ENCODE measurements around the gene QRFPR. TPM values are rescaled to one million over a fixed set of nuclear protein-coding genes. Genes with fewer than 3 reads are reported as not detected.

Gene QRFPR
- polyA plus RNA-seq, 3 donors, result not detected

GRCh38 chr4:121308828-121309227 lies 72.0 kb downstream of the QRFPR start:
- H3K27ac Mint-ChIP-seq, result no peak overlapping the region
- H3K9me3 Mint-ChIP-seq, result no peaks in the 10 kb centered on the region
- intact Hi-C loops (cut with micrococcal nuclease), result loop anchor here in 1 of 2 donors (5.0 kb wide), 1 partner anchor 117 kb away; no protein-coding TSS in a partner anchor
- peak overlapping the region in 1 of 2 donors; percentile 41 for H3K4me3 Mint-ChIP-seq
- Histone ChIP-seq H3K9me3 (replicated peaks in 1 of 2; ENCODE audit: control insufficient read depth in 1 of 2, insufficient read depth in 1 of 2, low read length in 2 of 2) (no peaks in the 10 kb centered on the region), H3K27me3 (ENCODE audit: control insufficient read depth in 2 of 2, insufficient read depth in 2 of 2, low read length in 2 of 2) (no peaks in the 10 kb centered on the region), H4K20me1 (ENCODE audit: insufficient read depth, low read length) (no peaks in the 10 kb centered on the region), H3K4me3 (replicated peaks in 1 of 3; ENCODE audit: low read depth in 2 of 3, low read length in 3 of 3) (no peak overlapping the region), H3K27ac (ENCODE audit: low read depth in 1 of 2, low read length in 2 of 2) (no peak overlapping the region), H3K9ac (ENCODE audit: insufficient read depth, low read length, poor library complexity, severe bottlenecking) (no peak overlapping the region), H2AFZ (ENCODE audit: insufficient read depth, low read depth, low read length, poor library complexity, severe bottlenecking) (no peak overlapping the region), H3K36me3 (replicated peaks in 1 of 2; ENCODE audit: control insufficient read depth in 1 of 2, insufficient read depth in 2 of 2, low read length in 2 of 2) (no peaks in the 10 kb centered on the region), H3K4me1 (ENCODE audit: control insufficient read depth in 1 of 2, insufficient read depth in 2 of 2, low read length in 2 of 2) (no peaks in the 10 kb centered on the region), H3K79me2 (ENCODE audit: insufficient read depth, low read length) (no peaks in the 10 kb centered on the region), H3K4me2 (replicated peaks; ENCODE audit: extremely low read depth, low read length, poor library complexity, severe bottlenecking) (no peak overlapping the region)
- TF ChIP-seq, protein P1, sequence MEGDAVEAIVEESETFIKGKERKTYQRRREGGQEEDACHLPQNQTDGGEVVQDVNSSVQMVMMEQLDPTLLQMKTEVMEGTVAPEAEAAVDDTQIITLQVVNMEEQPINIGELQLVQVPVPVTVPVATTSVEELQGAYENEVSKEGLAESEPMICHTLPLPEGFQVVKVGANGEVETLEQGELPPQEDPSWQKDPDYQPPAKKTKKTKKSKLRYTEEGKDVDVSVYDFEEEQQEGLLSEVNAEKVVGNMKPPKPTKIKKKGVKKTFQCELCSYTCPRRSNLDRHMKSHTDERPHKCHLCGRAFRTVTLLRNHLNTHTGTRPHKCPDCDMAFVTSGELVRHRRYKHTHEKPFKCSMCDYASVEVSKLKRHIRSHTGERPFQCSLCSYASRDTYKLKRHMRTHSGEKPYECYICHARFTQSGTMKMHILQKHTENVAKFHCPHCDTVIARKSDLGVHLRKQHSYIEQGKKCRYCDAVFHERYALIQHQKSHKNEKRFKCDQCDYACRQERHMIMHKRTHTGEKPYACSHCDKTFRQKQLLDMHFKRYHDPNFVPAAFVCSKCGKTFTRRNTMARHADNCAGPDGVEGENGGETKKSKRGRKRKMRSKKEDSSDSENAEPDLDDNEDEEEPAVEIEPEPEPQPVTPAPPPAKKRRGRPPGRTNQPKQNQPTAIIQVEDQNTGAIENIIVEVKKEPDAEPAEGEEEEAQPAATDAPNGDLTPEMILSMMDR (IDR thresholded peaks at IDR 0.05), result no peak
- no peaks in the 10 kb centered on the region for H3K36me3 Mint-ChIP-seq
- H3K4me1 Mint-ChIP-seq, result peaks cover 6% of the 10 kb centered on the region
- DNase-seq, result no peak
- WGBS (ENCODE audit: insufficient coverage), result 97% methylated on average over 5 of the region's 7 CpGs
- H3K27me3 Mint-ChIP-seq (ENCODE audit: low read depth in 3 of 3), result peaks cover 0 to 2% (median 2%) of the 10 kb centered on the region in 3 donors

GRCh38 chr4:121308328-121308663 lies 72.5 kb downstream of the QRFPR start:
- Mint-ChIP-seq H3K4me1 (peaks cover 6% of the 10 kb centered on the region), H3K9me3 (no peaks in the 10 kb centered on the region), H3K36me3 (no peaks in the 10 kb centered on the region), H3K27me3 (ENCODE audit: low read depth in 3 of 3) (peaks cover 0 to 2% (median 2%) of the 10 kb centered on the region in 3 donors), H3K4me3 (no peak overlapping the region), H3K27ac (no peak overlapping the region)
- no peak for DNase-seq
- H3K79me2 ChIP-seq (ENCODE audit: insufficient read depth, low read length), result no peaks in the 10 kb centered on the region
- no peak overlapping the region for H3K4me2 ChIP-seq (replicated peaks; ENCODE audit: extremely low read depth, low read length, poor library complexity, severe bottlenecking)
- no peaks in the 10 kb centered on the region for H3K9me3 ChIP-seq (replicated peaks in 1 of 2; ENCODE audit: control insufficient read depth in 1 of 2, insufficient read depth in 1 of 2, low read length in 2 of 2)
- H3K9ac ChIP-seq (ENCODE audit: insufficient read depth, low read length, poor library complexity, severe bottlenecking), result no peak overlapping the region
- no peak overlapping the region for H3K4me3 ChIP-seq (replicated peaks in 1 of 3; ENCODE audit: low read depth in 2 of 3, low read length in 3 of 3)
- no peak overlapping the region for H3K27ac ChIP-seq (ENCODE audit: low read depth in 1 of 2, low read length in 2 of 2)
- no peaks in the 10 kb centered on the region for H3K4me1 ChIP-seq (ENCODE audit: control insufficient read depth in 1 of 2, insufficient read depth in 2 of 2, low read length in 2 of 2)
- H2AFZ ChIP-seq (ENCODE audit: insufficient read depth, low read depth, low read length, poor library complexity, severe bottlenecking), result no peak overlapping the region
- WGBS (ENCODE audit: insufficient coverage), result no CpG with 5 or more reads among the region's 1 CpG
- H3K27me3 ChIP-seq (ENCODE audit: control insufficient read depth in 2 of 2, insufficient read depth in 2 of 2, low read length in 2 of 2), result no peaks in the 10 kb centered on the region
- H4K20me1 ChIP-seq (ENCODE audit: insufficient read depth, low read length), result no peaks in the 10 kb centered on the region
- H3K36me3 ChIP-seq (replicated peaks in 1 of 2; ENCODE audit: control insufficient read depth in 1 of 2, insufficient read depth in 2 of 2, low read length in 2 of 2), result no peaks in the 10 kb centered on the region
- intact Hi-C loops (cut with micrococcal nuclease), result loop anchor here in 1 of 2 donors (5.0 kb wide), 1 partner anchor 116 kb away; no protein-coding TSS in a partner anchor
- TF ChIP-seq, protein P1 (IDR thresholded peaks at IDR 0.05), result no peak

Data from CD14-positive monocyte (primary cell).